MM.1S (cell line): ENCODE data around the gene FAM131C.
A peak's percentile ranks its signal among the peaks of the same experiment; 100 is the strongest.

Experiments
- DNase-seq: peaks from one replicate; pipeline ENCODE4 v3.0.0-alpha.2; 2015
- H2AFZ ChIP-seq: fragments of 300-600 bp; sonication (generic); 2 replicates; pipeline ENCODE4 v1.6.0; 2016; ENCODE audit warnings: antibody characterized with exemption, low read length
- H3F3A ChIP-seq: fragments of 300-600 bp; sonication (generic); 2 replicates; pipeline ENCODE4 v1.6.1; 2016; ENCODE audit warnings: mild to moderate bottlenecking, antibody characterized with exemption, low read length, moderate library complexity, mixed read lengths; ENCODE audit not compliant: insufficient read depth
- H3K27ac ChIP-seq: fragments of 300-600 bp; sonication (generic); 2 replicates; pipeline ENCODE4 v1.5.1; 2016; ENCODE audit warnings: mild to moderate bottlenecking, low read length
- H3K27me3 ChIP-seq: fragments of 300-600 bp; sonication (generic); replicated peaks from 2 replicates; pipeline ENCODE4 v1.6.0; 2016; ENCODE audit warnings: low read length; ENCODE audit not compliant: insufficient read depth
- H3K36me3 ChIP-seq: fragments of 300-600 bp; sonication (generic); replicated peaks from 2 replicates; pipeline ENCODE4 v1.6.1; 2016; ENCODE audit warnings: mild to moderate bottlenecking, low read length, mixed read lengths; ENCODE audit not compliant: insufficient read depth
- H3K4me1 ChIP-seq: fragments of 300-600 bp; sonication (generic); 2 replicates; pipeline ENCODE4 v1.6.1; 2016; ENCODE audit warnings: low read length, mixed read lengths
- H3K4me2 ChIP-seq: fragments of 300-600 bp; sonication (generic); 2 replicates; pipeline ENCODE4 v1.6.0; 2016; ENCODE audit warnings: low read depth, low read length
- H3K4me3 ChIP-seq: fragments of 300-600 bp; sonication (generic); 2 replicates; pipeline ENCODE4 v1.5.1; 2016; ENCODE audit warnings: low read length, mixed read lengths
- H3K79me2 ChIP-seq: fragments of 300-600 bp; sonication (generic); 2 replicates; pipeline ENCODE4 v1.6.1; 2016; ENCODE audit warnings: mixed run types, low read length, mixed read lengths
- H3K9ac ChIP-seq: fragments of 300-600 bp; sonication (generic); 2 replicates; pipeline ENCODE4 v1.6.1; 2016; ENCODE audit warnings: low read length, mixed read lengths
- H3K9me2 ChIP-seq: fragments of 300-600 bp; sonication (generic); replicated peaks from 2 replicates; pipeline ENCODE4 v1.6.1; 2016; ENCODE audit warnings: mild to moderate bottlenecking, low read length, mixed read lengths; ENCODE audit not compliant: insufficient read depth
- H3K9me3 ChIP-seq: fragments of 300-600 bp; sonication (generic); replicated peaks from 2 replicates; pipeline ENCODE4 v1.6.1; 2016; ENCODE audit warnings: mild to moderate bottlenecking, low read length, mixed read lengths; ENCODE audit not compliant: insufficient read depth
- H4K20me1 ChIP-seq: fragments of 300-600 bp; sonication (generic); 2 replicates; pipeline ENCODE4 v1.6.1; 2016; ENCODE audit warnings: mild to moderate bottlenecking, low read length, moderate library complexity, mixed read lengths; ENCODE audit not compliant: insufficient read depth
- EZH2 ChIP-seq: fragments of 300-600 bp; sonication (generic); optimal IDR thresholded peaks from 2 replicates; pipeline ENCODE3; 2017; ENCODE audit warnings: low read depth, mild to moderate bottlenecking, antibody characterized with exemption, low read length, mixed read lengths
- EZH2phosphoT487 ChIP-seq: fragments of 300-600 bp; sonication (generic); IDR thresholded peaks from 2 replicates; pipeline ENCODE4 v1.6.1; 2018; ENCODE audit warnings: antibody characterized with exemption, low read length
- TF ChIP-seq, protein P1 (sequence below): fragments of 300-600 bp; sonication (generic); IDR thresholded peaks from 2 replicates; pipeline ENCODE4 v1.5.1; 2016; ENCODE audit warnings: antibody characterized with exemption, low read length, mixed read lengths

The FAM131C gene

DNA sequence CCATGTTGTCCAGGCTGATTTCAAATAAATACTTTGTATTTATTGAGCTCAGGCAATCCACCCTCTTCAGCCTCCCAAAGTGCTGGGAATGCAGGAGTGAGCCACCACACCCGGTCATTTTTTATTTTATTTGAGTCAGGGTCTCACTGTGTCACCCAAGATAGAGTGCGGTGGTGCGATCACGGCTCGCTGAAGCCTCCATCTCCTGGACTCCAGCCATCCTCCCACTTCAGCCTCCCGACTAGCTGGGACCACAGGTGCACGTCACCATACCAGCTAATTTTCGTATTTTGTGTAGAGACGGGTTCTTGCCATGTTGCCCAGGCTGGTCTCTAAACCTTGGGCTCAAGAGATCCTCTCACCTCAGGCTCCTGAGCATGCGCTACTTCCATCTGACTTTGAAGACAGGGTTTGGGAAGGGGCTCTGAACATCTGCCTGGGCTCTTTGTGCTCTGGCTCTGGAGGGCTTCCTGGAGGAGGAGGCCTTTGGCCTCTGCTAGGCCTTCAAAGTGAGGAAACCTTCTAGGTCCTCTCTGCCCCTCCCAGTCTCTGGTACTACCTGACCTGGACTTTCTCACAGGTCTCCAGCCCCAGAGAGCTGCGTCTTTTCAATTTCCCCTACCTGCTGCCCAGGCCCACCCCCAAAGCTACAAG, 61.4 kb downstream of the FAM131C start:
- Histone ChIP-seq H3K9me3 (no peaks in the 10 kb centered on the region), H3F3A (no peaks in the 10 kb centered on the region), H3K27me3 (peaks cover 23% of the 10 kb centered on the region), H2AFZ (0 out of 2 replicates have a peak overlapping the region, but pooled peaks have one; percentile 65), H3K79me2 (no peaks in the 10 kb centered on the region), H3K9ac (no peak overlapping the region), H3K9me2 (no peaks in the 10 kb centered on the region), H3K4me3 (no peak overlapping the region), H3K36me3 (no peaks in the 10 kb centered on the region), H4K20me1 (no peaks in the 10 kb centered on the region), H3K4me1 (peaks cover 5% of the 10 kb centered on the region; the same call in 1 of the 2 replicates), H3K27ac (no peak overlapping the region), H3K4me2 (peak overlapping the region; percentile 67; the same call in 1 of the 2 replicates)
- TF ChIP-seq, protein P1, sequence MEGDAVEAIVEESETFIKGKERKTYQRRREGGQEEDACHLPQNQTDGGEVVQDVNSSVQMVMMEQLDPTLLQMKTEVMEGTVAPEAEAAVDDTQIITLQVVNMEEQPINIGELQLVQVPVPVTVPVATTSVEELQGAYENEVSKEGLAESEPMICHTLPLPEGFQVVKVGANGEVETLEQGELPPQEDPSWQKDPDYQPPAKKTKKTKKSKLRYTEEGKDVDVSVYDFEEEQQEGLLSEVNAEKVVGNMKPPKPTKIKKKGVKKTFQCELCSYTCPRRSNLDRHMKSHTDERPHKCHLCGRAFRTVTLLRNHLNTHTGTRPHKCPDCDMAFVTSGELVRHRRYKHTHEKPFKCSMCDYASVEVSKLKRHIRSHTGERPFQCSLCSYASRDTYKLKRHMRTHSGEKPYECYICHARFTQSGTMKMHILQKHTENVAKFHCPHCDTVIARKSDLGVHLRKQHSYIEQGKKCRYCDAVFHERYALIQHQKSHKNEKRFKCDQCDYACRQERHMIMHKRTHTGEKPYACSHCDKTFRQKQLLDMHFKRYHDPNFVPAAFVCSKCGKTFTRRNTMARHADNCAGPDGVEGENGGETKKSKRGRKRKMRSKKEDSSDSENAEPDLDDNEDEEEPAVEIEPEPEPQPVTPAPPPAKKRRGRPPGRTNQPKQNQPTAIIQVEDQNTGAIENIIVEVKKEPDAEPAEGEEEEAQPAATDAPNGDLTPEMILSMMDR: no peak
- no peak for TF ChIP-seq EZH2
- no peak for TF ChIP-seq EZH2phosphoT487
- no peak for DNase-seq

DNA sequence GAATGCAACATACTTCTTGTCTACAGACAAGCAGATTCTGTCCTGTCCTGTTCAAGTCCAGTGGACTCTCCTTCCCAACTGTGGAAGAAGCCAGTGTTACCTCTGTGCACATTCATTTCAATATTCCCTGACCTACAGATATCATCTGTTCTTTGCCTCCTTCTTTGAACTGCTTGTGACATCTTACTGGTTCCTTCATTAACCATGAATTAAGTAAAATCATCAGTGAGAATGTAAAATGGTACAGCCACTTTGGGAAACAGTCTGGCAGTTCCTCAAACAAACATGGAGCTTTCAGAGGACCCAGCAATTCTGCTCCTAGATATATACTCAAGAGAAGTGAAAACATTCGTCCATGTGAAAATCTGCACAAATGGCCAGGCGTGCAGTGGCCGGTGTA, 62.6 kb downstream of the FAM131C start:
- no peak overlapping the region for H3K9ac ChIP-seq
- H3F3A ChIP-seq: no peaks in the 10 kb centered on the region
- no peak overlapping the region for H3K4me3 ChIP-seq
- no peak for TF ChIP-seq EZH2phosphoT487
- TF ChIP-seq, protein P1: no peak
- TF ChIP-seq EZH2: no peak
- no peak overlapping the region for H3K27ac ChIP-seq
- no peaks in the 10 kb centered on the region for H3K9me3 ChIP-seq
- no peaks in the 10 kb centered on the region for H4K20me1 ChIP-seq
- H3K79me2 ChIP-seq: no peaks in the 10 kb centered on the region
- peaks cover 24% of the 10 kb centered on the region for H3K27me3 ChIP-seq
- no peaks in the 10 kb centered on the region for H3K9me2 ChIP-seq
- peaks cover 5% of the 10 kb centered on the region; the same call in 1 of the 2 replicates for H3K4me1 ChIP-seq
- no peak for DNase-seq
- H3K4me2 ChIP-seq: no peak overlapping the region
- H3K36me3 ChIP-seq: no peaks in the 10 kb centered on the region
- H2AFZ ChIP-seq: no peak overlapping the region

DNA sequence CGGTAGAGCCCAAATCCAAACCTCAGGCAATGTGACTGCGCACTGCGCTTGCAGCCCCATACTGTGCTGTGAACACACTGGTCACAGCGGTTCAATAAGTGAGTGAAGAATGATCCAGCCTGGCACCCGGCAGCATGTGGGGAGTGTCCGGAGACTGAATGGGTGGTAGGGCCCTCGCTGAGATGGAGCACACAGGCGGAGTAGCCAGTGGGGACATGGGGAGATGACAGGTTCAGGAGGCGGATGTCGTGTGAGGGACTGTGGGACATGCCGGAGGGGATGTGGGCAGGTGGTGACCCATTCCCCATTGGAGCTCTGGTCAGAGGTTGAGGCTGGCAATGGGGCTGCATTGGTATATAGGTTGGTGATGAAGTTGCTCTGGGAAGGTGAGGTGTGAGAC, 63.8 kb downstream of the FAM131C start:
- no peak for TF ChIP-seq EZH2phosphoT487
- TF ChIP-seq EZH2: no peak
- TF ChIP-seq, protein P1: no peak
- Histone ChIP-seq H3F3A (no peaks in the 10 kb centered on the region), H3K9ac (no peak overlapping the region), H3K27ac (no peak overlapping the region), H3K79me2 (no peaks in the 10 kb centered on the region), H2AFZ (no peak overlapping the region), H3K27me3 (peaks cover 25% of the 10 kb centered on the region), H3K4me2 (no peak overlapping the region), H3K4me3 (no peak overlapping the region), H3K36me3 (no peaks in the 10 kb centered on the region), H3K4me1 (peaks cover 5% of the 10 kb centered on the region; the same call in 1 of the 2 replicates), H4K20me1 (no peaks in the 10 kb centered on the region), H3K9me2 (no peaks in the 10 kb centered on the region), H3K9me3 (no peaks in the 10 kb centered on the region)
- no peak for DNase-seq
